GM10266 (cell line): Measurements from ENCODE around the gene NTF4.

Source experiments
- DNase-seq: peaks from one replicate; pipeline ENCODE4 v3.0.0; 2012; ENCODE audit errors: extremely low spot score
- CTCF ChIP-seq: IDR thresholded peaks from 2 replicates; pipeline ENCODE4 v1.5.1; 2012; ENCODE audit warnings: mild to moderate bottlenecking, low read depth; ENCODE audit not compliant: control insufficient read depth, insufficient read depth; ENCODE audit errors: missing control alignments

NTF4 gene

GRCh38 chr19:49073514-49074378 lies 9.1 kb upstream of the NTF4 start:
- TF ChIP-seq CTCF: peak; percentile 21

DNA sequence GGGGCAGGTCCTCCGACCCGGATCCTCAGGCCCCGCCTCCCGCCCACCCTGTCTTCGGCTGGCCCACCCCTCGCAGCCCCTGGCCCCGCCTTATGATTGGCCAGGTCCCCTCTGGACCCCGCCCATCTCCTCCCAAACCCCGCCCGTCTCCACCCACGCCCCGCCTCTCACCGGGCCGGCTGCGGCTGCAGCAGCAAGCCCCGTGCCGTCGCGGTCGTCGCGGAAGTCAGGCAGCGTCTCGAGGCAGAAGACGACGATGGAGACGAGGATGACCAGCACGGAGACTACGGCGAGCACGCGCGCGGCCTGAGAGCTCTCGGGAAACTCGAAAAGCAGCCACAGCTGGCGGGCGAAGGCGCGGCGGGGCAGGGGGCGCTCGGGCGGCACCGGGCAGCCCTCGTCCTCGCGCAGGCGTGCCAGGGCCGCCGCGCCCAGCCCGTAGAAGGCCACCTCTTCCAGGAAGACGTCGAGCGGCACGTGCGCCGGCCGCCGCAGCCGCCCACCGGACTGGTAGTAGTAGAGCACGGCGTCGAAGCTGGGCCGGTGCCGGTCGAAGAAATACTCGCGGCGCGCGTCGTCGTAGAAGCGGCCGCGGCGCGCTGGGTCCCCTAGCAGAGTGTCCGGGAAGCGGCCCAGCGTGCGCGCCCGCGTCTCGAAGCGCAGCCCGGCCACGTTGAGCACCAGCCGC lies 7.4 kb upstream of the NTF4 start:
- no peak for DNase-seq
- no peak for TF ChIP-seq CTCF

More at GRCh38 chr19:49073514-49074378, 9.1 kb upstream of the NTF4 start:
- DNase-seq: no peak

- no peak for TF ChIP-seq CTCF
These were observed 5.8 kb upstream of the NTF4 start for GRCh38 chr19:49070416-49070815.

DNA sequence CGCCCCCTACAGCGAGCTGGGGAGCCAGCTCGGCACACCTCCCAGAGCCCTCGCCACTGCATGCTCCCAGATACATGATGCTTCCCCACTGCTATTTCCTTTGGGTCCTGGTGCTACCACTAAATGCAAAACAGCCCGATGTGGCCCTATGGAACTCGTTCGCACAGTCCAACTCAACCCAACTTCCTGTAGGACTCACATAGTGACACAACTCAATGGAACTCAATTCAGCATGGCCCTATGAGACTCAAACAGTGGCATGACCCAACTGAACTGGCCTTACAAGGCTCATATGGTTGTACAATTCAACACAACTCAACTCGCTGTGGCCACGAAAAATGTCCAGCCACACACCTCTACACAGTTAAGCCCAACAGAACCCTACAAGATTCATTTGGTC lies 4.4 kb upstream of the NTF4 start:
- TF ChIP-seq CTCF: no peak
- no peak for DNase-seq

More at GRCh38 chr19:49070416-49070815, 5.8 kb upstream of the NTF4 start:
- no peak for DNase-seq

DNA sequence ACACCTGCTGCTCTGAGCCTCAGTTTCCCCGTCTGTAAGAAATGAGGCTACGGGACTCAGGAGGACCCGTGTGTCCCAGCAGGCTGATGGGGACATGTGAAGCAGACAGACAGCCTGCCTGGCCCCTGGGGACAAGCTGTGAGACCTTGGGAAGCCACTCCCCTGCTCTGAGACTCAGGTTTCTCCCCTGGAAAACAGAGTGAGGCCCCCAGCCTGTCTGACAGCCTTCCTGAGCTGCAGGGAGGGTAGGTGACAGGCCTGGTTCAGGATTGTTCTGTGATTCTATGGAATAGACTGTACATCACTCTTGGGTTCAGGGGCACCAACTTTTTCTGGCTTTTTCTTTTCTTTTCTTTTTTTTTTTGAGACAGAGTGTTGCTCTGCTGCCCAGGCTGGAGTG lies 2.9 kb upstream of the NTF4 start:
- TF ChIP-seq CTCF: no peak
- DNase-seq: peak; percentile 19

- DNase-seq: peak; percentile 22
- TF ChIP-seq CTCF: no peak
These were observed 1.4 kb upstream of the NTF4 start for GRCh38 chr19:49065905-49066512.

- DNase-seq: peak; percentile 37
- TF ChIP-seq CTCF: no peak
These were observed 489 bp downstream of the NTF4 start for GRCh38 chr19:49064029-49064629.
